HL-60 (cell line): ENCODE measurements around the gene ACKR2.

Experiments
- SPI1 ChIP-seq: IDR thresholded peaks from 2 replicates; pipeline ENCODE4 v1.6.1; 2012; ENCODE audit warnings: low read depth, mild to moderate bottlenecking, borderline replicate concordance
- TF ChIP-seq, protein P1 (sequence below): IDR thresholded peaks from one replicate; pipeline ENCODE4 v1.5.1; 2011; ENCODE audit warnings: low read length, control low read depth, inconsistent platforms; ENCODE audit not compliant: insufficient read depth

DNA sequence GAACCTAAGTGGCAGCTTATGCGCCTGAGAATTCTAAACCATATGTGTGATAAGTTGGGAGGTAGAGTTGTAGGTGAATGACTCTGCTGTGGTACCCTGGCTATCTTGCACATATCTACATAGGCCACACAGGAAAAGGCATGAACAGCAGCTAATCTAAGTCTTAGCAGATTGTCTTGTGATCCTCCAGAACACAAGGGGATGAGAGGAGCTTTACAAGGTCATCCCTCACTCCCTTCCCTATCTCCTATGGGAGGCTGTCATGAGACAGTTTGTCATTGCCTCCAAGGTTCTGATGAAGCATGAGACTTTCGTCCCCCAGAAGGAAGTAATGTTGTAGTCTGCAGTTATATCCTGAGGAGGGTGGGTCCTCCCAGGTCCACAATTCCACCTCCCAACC is 93.0 kb downstream of the ACKR2 start:
- TF ChIP-seq, protein P1, sequence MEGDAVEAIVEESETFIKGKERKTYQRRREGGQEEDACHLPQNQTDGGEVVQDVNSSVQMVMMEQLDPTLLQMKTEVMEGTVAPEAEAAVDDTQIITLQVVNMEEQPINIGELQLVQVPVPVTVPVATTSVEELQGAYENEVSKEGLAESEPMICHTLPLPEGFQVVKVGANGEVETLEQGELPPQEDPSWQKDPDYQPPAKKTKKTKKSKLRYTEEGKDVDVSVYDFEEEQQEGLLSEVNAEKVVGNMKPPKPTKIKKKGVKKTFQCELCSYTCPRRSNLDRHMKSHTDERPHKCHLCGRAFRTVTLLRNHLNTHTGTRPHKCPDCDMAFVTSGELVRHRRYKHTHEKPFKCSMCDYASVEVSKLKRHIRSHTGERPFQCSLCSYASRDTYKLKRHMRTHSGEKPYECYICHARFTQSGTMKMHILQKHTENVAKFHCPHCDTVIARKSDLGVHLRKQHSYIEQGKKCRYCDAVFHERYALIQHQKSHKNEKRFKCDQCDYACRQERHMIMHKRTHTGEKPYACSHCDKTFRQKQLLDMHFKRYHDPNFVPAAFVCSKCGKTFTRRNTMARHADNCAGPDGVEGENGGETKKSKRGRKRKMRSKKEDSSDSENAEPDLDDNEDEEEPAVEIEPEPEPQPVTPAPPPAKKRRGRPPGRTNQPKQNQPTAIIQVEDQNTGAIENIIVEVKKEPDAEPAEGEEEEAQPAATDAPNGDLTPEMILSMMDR, result no peak
- TF ChIP-seq SPI1, result no peak
